Activated CD8-positive, alpha-beta memory T cell treated with anti-CD3 and anti-CD28 coated beads, Interleukin-2, amount 50 U/mL, for 48 hours (primary cell): Measurements from ENCODE around the gene PID1.

Experiments used
- DNase-seq: peaks from one replicate; pipeline ENCODE4 v3.0.0-alpha.2; 2020

The PID1 gene

GRCh38 chr2:229162015-229162414 is 109.1 kb downstream of the PID1 start:
- no peak for DNase-seq

- DNase-seq = no peak
These were observed 110.1 kb downstream of the PID1 start for GRCh38 chr2:229160984-229161383.

- DNase-seq = no peak
These were observed 110.9 kb downstream of the PID1 start for GRCh38 chr2:229160180-229160579.

- no peak for DNase-seq
These were observed 111.7 kb downstream of the PID1 start for GRCh38 chr2:229159405-229159804.

- no peak for DNase-seq
These were observed 116.7 kb downstream of the PID1 start for GRCh38 chr2:229154381-229154780.

- DNase-seq = no peak
These were observed 117.1 kb downstream of the PID1 start for GRCh38 chr2:229153951-229154350.

GRCh38 chr2:229153267-229153666 is 117.8 kb downstream of the PID1 start:
- DNase-seq = no peak

- DNase-seq = no peak
These were observed 118.4 kb downstream of the PID1 start for GRCh38 chr2:229152674-229153073.

GRCh38 chr2:229150317-229150716 is 120.8 kb downstream of the PID1 start:
- no peak for DNase-seq

GRCh38 chr2:229141424-229142025 is 129.6 kb downstream of the PID1 start:
- no peak for DNase-seq

GRCh38 chr2:229137639-229138038 is 133.4 kb downstream of the PID1 start:
- DNase-seq = no peak

- no peak for DNase-seq
These were observed 134.0 kb downstream of the PID1 start for GRCh38 chr2:229137066-229137465.

- DNase-seq = no peak
These were observed 137.8 kb downstream of the PID1 start for GRCh38 chr2:229133155-229133772.

GRCh38 chr2:229132236-229132635 is 138.9 kb downstream of the PID1 start:
- DNase-seq = no peak

GRCh38 chr2:229130522-229130921 is 140.6 kb downstream of the PID1 start:
- DNase-seq = no peak

- no peak for DNase-seq
These were observed 141.2 kb downstream of the PID1 start for GRCh38 chr2:229129738-229130371.

GRCh38 chr2:229127471-229127870 is 143.6 kb downstream of the PID1 start:
- DNase-seq = no peak

GRCh38 chr2:229126066-229126465 is 145.0 kb downstream of the PID1 start:
- no peak for DNase-seq

GRCh38 chr2:229124136-229124535 is 147.0 kb downstream of the PID1 start:
- no peak for DNase-seq

- DNase-seq = no peak
These were observed 152.2 kb downstream of the PID1 start for GRCh38 chr2:229118927-229119326.

GRCh38 chr2:229118336-229118735 is 152.8 kb downstream of the PID1 start:
- no peak for DNase-seq

- DNase-seq = no peak
These were observed 159.3 kb downstream of the PID1 start for GRCh38 chr2:229111744-229112143.

GRCh38 chr2:229109195-229109594 is 161.9 kb downstream of the PID1 start:
- DNase-seq = no peak

- no peak for DNase-seq
These were observed 163.5 kb downstream of the PID1 start for GRCh38 chr2:229107601-229108000.

GRCh38 chr2:229104974-229105387 is 166.1 kb downstream of the PID1 start:
- DNase-seq = no peak
